Thyroid gland (tissue), 4 donors: ENCODE results near the gene PDE8B. TPM values are rescaled to one million over a fixed set of nuclear protein-coding genes. Genes with fewer than 3 reads are reported as not detected.
"Not testable (repeated sequence)": the region's sequence is repeated elsewhere in the genome, so short reads cannot be mapped to it uniquely, and the experiment has no call there.

Experiments used
- DNase-seq, 2 donors: peaks; one replicate each; pipeline ENCODE4 v3.0.0-alpha.2; 2019
- H3K27ac ChIP-seq, 3 donors: fragments of 200-600 bp; sonication (generic); 1 replicate in 2 of 3; 2 replicates in 1 of 3; pipeline ENCODE4 v1.5.1; 2016 to 2019; ENCODE audit warnings: mild to moderate bottlenecking in 1 of 3, moderate library complexity in 1 of 3
- H3K27me3 ChIP-seq: fragments of 200-600 bp; sonication (generic); one replicate; pipeline ENCODE4 v1.5.1; 2019
- H3K36me3 ChIP-seq, 2 donors: fragments of 200-600 bp; sonication (generic); one replicate each; pipeline ENCODE4 v1.5.1; 2016 to 2019
- H3K4me1 ChIP-seq, 2 donors: fragments of 200-600 bp; sonication (generic); one replicate each; pipeline ENCODE4 v1.5.1; 2017 to 2019
- H3K4me3 ChIP-seq, 3 donors: fragments of 200-600 bp; sonication (generic); replicated peaks in 1 of 3; 1 replicate in 2 of 3; 2 replicates in 1 of 3; pipeline ENCODE4 v1.5.1; 2016; ENCODE audit warnings: mild to moderate bottlenecking in 1 of 3
- H3K9me3 ChIP-seq: fragments of 200-600 bp; sonication (generic); one replicate; pipeline ENCODE4 v1.5.1; 2017
- CTCF ChIP-seq, 6 experiments: fragments of 200-600 bp in 3 of 6; fragments of 450-650 bp in 3 of 6; sonication (generic) in 3 of 6; IDR thresholded peaks; one replicate each; pipeline ENCODE4 v1.5.1; 2016 to 2019; ENCODE audit warnings: antibody characterized with exemption in 6 of 6, mild to moderate bottlenecking in 2 of 6, inconsistent platforms in 1 of 6, moderate library complexity in 1 of 6
- POLR2A ChIP-seq, 2 donors: fragments of 450-650 bp; IDR thresholded peaks; one replicate each; pipeline ENCODE4 v1.6.1; 2017; ENCODE audit warnings: antibody characterized with exemption in 2 of 2, mild to moderate bottlenecking in 2 of 2, moderate library complexity in 1 of 2
- WGBS, 2 donors: methylation state at CpG; one replicate each; pipeline ENCODE4 v1.1.5; 2017; 5-methylcytosine and 5-hydroxymethylcytosine counted together
- intact Hi-C: fragments of 100-400 bp; cut with DNase I; formaldehyde crosslinking; loops from one replicate; pipeline ENCODE4 v1.15.1; 2023
- total RNA-seq, 4 donors: library from RNA; depleted of rRNA; stranded (reverse); fragments of >200 nt; gene quantifications; one replicate each; pipeline ENCODE4 v1.2.3, GENCODE V29; 2016

PDE8B gene
- total RNA-seq, 4 donors from 2014 or later, result 113 to 279 (median 218) TPM

- no peak overlapping the region for H3K27ac ChIP-seq
- H3K27me3 ChIP-seq, result no peaks in the 10 kb centered on the region
- H3K4me3 ChIP-seq, result no peak overlapping the region
- H3K36me3 ChIP-seq, result no peaks in the 10 kb centered on the region
- H3K9me3 ChIP-seq, result no peaks in the 10 kb centered on the region
- DNase-seq, result no peak
- WGBS, 2 donors, result 76 to 95% methylated on average over 5 of the region's 5 CpGs
- no peak for TF ChIP-seq POLR2A (IDR thresholded peaks at IDR 0.05)
- no peak for TF ChIP-seq CTCF (IDR thresholded peaks at IDR 0.05)
- intact Hi-C loops, result no loop called here
- H3K4me1 ChIP-seq, result peaks cover 13 to 14% of the 10 kb centered on the region in 2 donors
Observed at GRCh38 chr5:77376609-77377300, 166.3 kb downstream of the PDE8B start.

DNA sequence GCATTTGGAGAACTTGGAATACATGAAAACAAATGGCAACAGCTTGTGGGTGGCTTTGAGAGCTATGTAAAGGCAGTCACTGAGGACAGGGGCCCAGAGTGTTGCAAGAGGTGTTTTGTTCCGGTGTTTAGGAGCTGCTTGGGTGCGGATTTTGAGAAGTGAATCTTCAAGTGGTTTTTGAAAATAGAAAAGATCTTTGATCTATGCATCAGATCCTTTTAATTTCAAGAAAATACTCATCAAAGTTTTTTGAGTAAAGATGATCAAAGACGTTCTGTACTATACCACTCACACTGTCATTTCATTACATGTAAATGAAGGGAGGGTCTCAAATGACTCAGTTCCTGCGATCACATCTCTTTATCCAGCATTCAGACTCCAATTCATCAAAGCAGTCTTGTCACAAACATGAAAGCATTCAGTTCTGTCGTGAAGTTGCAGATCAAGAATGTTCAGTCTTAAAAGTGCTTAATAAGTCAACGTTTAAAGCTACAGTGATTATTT, 169.1 kb downstream of the PDE8B start:
- Histone ChIP-seq H3K4me1 (peaks cover 13 to 14% of the 10 kb centered on the region in 2 donors), H3K9me3 (no peaks in the 10 kb centered on the region), H3K27me3 (no peaks in the 10 kb centered on the region), H3K4me3 (no peak overlapping the region), H3K27ac (no peak overlapping the region), H3K36me3 (no peaks in the 10 kb centered on the region)
- DNase-seq, result no peak
- intact Hi-C loops, result no loop called here
- no peak for TF ChIP-seq POLR2A (IDR thresholded peaks at IDR 0.05)
- no peak for TF ChIP-seq CTCF (IDR thresholded peaks at IDR 0.05)
- 35 to 45% methylated on average over 6 of the region's 6 CpGs for WGBS, 2 donors

- intact Hi-C loops, result no loop called here
- Histone ChIP-seq H3K27me3 (no peaks in the 10 kb centered on the region), H3K4me1 (peaks cover 13 to 14% of the 10 kb centered on the region in 2 donors), H3K9me3 (no peaks in the 10 kb centered on the region), H3K27ac (no peak overlapping the region), H3K36me3 (no peaks in the 10 kb centered on the region), H3K4me3 (no peak overlapping the region)
- 75 to 81% methylated on average over 4 of the region's 4 CpGs for WGBS, 2 donors
- TF ChIP-seq POLR2A (IDR thresholded peaks at IDR 0.05), result no peak
- no peak for TF ChIP-seq CTCF (IDR thresholded peaks at IDR 0.05)
- no peak for DNase-seq
Observed at GRCh38 chr5:77380636-77381035, 170.2 kb downstream of the PDE8B start.

DNA sequence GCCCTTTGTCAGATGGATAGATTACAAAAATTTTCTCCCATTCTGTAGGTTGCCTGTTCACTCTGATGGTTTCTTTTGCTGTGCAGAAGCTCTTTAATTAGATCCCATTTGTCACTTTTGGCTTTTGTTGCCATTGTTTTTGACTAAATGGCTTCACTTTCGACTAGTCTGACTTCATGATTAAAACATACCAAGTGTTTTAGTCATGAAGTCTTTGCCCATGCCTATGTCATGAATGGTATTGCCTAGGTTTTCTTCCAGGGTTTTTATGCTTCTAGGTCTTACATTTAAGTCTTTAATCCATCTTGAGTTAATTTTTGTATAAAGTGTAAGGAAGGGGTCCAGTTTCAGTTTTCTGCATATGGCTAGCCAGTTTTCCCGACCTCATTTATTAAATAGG, 172.9 kb downstream of the PDE8B start:
- DNase-seq, H3K36me3 ChIP-seq, H3K27me3 ChIP-seq, intact Hi-C loops, H3K27ac ChIP-seq, H3K9me3 ChIP-seq, H3K4me3 ChIP-seq: not testable (repeated sequence)
- WGBS, 2 donors, result 93 to 95% methylated on average over 2 of the region's 2 CpGs
- H3K4me1 ChIP-seq, result peaks cover 13 to 14% of the 10 kb centered on the region in 2 donors

DNA sequence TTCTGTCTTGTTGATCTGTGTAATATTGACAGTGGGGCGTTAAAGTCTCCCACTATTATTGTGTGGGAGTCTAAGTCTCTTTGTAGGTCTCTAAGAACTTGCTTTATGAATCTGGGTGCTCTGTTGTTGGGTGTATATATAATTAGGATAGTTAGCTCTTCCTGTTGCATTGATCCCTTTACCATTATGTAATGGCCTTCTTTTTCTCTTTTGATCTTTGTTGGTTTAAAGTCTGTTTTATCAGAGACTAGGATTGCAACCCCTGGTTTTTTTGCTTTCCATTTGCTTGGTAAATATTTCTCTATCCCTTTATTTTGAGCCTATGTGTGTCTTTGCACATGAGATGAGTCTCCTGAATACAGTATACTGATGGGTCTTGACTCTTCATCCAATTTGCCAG, 175.9 kb downstream of the PDE8B start:
- H3K27ac ChIP-seq, H3K36me3 ChIP-seq, H3K27me3 ChIP-seq, DNase-seq, H3K9me3 ChIP-seq, intact Hi-C loops, H3K4me3 ChIP-seq, H3K4me1 ChIP-seq: not testable (repeated sequence)
- WGBS, 2 donors, result 95 to 100% methylated on average over 1 of the region's 1 CpG

DNA sequence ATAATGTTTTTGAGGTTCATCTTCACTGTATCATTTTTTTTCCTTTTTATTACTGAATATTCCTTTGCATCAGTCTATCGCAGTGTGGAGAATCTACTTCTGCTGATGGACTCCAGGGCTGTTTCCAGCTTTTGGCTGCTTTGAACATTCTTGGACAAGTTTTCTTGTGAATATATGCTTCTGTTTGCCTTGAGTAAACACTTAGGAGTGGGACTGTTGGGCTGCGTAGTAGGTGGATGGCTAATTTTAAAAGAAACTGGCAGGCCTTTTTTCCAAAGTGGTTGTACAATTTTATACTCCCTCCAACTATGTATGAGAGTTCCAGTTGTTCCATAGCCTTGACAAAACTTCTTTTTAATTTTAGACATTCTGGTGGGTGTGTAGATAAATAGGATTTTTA, 179.3 kb downstream of the PDE8B start:
- no peaks in the 10 kb centered on the region for H3K9me3 ChIP-seq
- 76 to 80% methylated on average over 2 of the region's 2 CpGs for WGBS, 2 donors
- no peak overlapping the region for H3K4me3 ChIP-seq
- no peak for DNase-seq
- no peak for TF ChIP-seq POLR2A (IDR thresholded peaks at IDR 0.05)
- no peak for TF ChIP-seq CTCF (IDR thresholded peaks at IDR 0.05)
- H3K27ac ChIP-seq, result no peak overlapping the region
- intact Hi-C loops, result no loop called here
- no peaks in the 10 kb centered on the region for H3K4me1 ChIP-seq
- peaks cover 5 to 9% of the 10 kb centered on the region in 2 donors for H3K36me3 ChIP-seq
- no peaks in the 10 kb centered on the region for H3K27me3 ChIP-seq
